Thyroid gland (tissue), 4 donors: ENCODE measurements around the gene MAP4K5.

ENCODE experiments used
- POLR2A ChIP-seq, 2 donors: fragments of 450-650 bp; IDR thresholded peaks; one replicate each; pipeline ENCODE4 v1.6.1; 2017; ENCODE audit warnings: antibody characterized with exemption in 2 of 2, mild to moderate bottlenecking in 2 of 2, moderate library complexity in 1 of 2
- TF ChIP-seq, protein P1 (sequence below), 6 experiments: fragments of 200-600 bp in 3 of 6; fragments of 450-650 bp in 3 of 6; sonication (generic) in 3 of 6; IDR thresholded peaks; one replicate each; pipeline ENCODE4 v1.5.1; 2016 to 2019; ENCODE audit warnings: antibody characterized with exemption in 6 of 6, mild to moderate bottlenecking in 2 of 6, inconsistent platforms in 1 of 6, moderate library complexity in 1 of 6

DNA sequence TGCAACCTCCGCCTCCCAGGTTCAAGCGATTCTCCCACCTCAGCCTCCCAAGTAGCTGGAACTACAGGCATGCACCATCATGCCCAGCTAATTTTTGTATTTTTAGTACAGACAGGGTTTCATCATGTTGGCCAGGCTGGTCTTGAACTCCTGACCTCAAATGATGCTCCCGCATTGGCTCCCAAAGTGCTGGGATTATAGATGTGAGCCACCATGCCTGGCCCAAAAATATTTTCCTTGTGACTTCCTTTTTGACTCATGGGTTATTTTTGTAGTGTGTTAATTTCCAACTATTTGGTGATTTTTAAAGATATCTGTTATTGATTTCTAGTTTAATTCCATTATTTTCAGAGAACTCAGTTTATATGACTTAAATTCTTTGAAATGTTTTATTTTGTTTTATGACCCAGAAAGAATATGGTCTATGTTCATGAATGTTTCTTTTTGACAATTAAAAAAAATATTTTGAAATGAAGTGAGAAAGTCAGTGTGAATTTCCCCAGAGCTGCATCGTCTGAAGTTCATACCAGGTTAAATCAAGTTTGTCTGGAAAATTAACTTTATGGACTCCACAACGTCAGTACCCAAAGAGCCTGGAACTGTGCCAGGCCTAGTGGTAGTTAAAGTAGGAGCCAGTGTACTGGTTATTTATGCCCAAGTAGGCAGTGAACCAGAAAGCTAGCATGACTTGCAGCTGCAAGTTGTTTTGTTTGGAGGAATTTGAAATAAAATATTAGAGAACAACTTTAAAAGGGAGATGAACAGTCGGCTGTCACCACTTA is 132.9 kb downstream of the MAP4K5 start:
- TF ChIP-seq, protein P1, sequence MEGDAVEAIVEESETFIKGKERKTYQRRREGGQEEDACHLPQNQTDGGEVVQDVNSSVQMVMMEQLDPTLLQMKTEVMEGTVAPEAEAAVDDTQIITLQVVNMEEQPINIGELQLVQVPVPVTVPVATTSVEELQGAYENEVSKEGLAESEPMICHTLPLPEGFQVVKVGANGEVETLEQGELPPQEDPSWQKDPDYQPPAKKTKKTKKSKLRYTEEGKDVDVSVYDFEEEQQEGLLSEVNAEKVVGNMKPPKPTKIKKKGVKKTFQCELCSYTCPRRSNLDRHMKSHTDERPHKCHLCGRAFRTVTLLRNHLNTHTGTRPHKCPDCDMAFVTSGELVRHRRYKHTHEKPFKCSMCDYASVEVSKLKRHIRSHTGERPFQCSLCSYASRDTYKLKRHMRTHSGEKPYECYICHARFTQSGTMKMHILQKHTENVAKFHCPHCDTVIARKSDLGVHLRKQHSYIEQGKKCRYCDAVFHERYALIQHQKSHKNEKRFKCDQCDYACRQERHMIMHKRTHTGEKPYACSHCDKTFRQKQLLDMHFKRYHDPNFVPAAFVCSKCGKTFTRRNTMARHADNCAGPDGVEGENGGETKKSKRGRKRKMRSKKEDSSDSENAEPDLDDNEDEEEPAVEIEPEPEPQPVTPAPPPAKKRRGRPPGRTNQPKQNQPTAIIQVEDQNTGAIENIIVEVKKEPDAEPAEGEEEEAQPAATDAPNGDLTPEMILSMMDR (IDR thresholded peaks at IDR 0.05): peak in 3 of 6 experiments; percentile 11 to 34 (median 30)
- peak in 1 of 2 donors; percentile 15 for TF ChIP-seq POLR2A (IDR thresholded peaks at IDR 0.05)
